SH-SY5Y (cell line): Measurements from ENCODE around the gene PPP1R15B.

Experiments
- GATA2 ChIP-seq: IDR thresholded peaks from 2 replicates; pipeline ENCODE4 v1.6.1; 2011; ENCODE audit warnings: mild to moderate bottlenecking, low read depth, low read length
- GATA3 ChIP-seq: IDR thresholded peaks from 2 replicates; pipeline ENCODE4 v1.6.1; 2011; ENCODE audit warnings: low read depth, mild to moderate bottlenecking, low read length, moderate library complexity

DNA sequence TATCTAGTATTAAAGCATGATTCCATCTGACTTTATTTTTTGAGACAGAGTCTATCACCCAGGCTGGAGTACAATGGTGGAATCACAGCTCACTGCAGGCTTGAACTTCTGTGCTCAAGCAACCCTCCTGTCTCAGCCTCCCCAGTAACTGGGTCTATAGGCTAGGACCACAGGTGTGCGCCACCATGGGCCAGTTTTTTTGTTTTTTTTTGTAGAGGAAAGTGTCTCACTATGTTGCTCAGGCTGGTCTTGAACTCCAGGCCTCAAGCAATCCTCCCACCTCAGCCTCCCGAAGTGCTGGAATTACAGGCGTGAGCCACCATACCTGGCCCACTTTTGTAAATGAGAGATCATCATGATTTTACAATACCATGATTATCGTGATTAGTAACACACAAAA is 9.2 kb downstream of the PPP1R15B start:
- TF ChIP-seq GATA3 (no peak), GATA2 (no peak)
